GM19240 (cell line): ENCODE data around the gene MPO.

ENCODE experiments used
- DNase-seq: peaks from one replicate; pipeline ENCODE4 v3.0.0; 2011; ENCODE audit warnings: low spot score; ENCODE audit not compliant: insufficient read length

MPO gene

DNA sequence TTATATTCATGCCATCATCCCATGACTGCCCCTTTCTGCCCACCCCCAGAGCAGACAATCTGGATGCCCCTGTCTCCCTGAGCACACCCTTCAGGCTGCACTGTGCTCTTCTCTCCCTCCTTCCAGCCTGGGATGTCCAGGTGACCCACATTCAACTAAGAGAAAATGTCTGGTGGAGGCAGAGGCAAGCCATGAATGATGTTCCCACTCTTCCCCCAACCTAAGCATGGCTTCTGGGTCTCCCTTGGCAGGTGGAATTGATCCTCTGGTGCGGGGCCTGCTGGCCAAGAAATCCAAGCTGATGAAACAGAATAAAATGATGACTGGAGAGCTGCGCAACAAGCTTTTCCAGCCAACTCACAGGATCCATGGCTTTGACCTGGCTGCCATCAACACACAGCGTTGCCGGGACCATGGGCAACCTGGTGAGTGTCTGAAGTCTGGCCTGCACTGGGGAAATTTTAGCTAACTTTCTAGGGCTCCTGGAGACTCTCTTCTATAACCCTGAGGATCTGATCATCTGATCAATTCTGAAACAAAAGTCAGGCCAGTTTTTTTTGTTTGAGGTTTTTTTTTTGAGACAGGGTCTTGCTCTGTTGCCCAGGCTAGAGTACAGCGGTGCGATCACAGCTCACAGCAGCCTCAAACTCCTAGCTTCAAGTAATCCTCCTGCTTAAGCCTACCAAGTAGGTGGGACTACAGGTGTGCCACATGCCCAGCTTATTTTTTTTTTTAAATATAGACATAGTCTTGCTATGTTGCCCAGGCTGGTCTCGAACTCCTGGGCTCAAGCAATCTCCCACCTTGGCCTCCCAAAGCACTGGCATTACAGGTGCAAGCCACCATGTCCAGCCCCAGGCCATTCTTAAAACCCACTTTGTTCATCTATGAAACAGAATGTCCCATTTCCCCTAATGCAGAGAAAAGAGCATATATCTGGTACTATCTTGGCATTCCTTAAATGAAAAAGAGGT is 14.5 kb downstream of the MPO start:
- DNase-seq = no peak

DNA sequence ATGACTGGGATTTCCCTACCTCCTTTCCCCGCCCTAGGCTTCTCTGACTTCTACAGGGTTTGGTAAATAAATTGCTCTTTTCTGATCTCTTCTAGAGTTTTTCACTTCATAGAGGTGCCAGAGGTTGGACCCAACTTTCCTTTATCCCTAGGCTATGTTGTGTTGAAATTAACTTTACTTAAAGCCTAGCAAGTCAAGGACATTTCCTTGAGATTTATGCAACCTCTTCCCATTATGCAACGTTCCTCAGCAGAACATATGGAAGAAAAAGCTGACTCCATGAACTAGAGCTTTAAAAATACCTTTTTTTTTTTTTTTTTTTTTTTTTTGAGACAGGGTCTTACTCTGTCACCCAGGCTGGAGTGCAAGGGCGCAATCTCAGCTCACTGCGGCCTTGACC is 15.5 kb downstream of the MPO start:
- no peak for DNase-seq

DNA sequence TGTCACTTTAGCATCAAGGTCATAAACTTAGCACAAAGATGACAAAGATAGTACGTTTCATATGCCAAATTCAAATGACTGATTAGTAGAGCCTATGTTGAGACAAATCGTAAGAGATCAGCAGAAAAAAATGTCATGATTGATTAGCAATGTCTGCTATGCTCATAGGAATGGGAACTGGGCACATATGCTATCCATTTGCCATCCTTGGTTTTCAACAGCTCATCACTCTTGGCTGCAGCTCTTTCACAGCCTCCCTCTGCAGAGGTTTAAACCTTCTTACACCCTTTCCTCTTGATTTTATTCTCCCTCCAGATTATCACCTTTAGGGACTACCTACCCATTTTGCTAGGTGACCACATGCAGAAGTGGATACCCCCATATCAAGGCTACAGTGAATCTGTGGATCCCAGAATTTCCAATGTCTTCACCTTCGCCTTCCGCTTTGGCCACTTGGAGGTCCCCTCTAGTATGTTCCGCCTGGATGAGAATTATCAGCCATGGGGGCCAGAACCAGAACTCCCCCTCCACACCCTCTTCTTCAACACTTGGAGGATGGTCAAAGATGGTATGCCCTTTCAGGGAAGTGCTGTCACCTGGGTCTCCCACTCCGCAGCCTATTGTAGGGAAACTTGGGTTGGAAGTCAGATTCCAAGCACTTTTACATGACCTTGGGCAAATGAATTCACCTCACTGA is 16.2 kb downstream of the MPO start:
- no peak for DNase-seq

DNA sequence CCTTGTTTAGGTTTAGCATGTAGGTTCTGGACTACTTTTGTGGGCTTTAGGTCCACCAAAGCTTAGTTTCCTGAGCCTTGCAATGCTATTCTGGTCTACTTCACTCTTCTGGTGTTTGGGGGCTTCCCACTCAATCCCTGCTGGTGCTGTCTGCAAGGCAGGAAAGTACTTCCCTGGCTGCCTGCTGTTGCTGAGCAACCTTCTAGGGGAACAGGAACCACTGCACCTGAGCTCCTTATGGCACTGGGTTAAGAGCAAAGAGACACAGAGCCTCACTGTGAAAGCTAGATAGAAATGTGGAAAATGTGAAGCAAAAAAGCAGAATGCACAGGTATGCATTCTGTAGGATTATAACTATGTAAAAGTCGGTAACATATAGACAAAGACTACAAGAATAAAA is 17.0 kb downstream of the MPO start:
- no peak for DNase-seq

DNA sequence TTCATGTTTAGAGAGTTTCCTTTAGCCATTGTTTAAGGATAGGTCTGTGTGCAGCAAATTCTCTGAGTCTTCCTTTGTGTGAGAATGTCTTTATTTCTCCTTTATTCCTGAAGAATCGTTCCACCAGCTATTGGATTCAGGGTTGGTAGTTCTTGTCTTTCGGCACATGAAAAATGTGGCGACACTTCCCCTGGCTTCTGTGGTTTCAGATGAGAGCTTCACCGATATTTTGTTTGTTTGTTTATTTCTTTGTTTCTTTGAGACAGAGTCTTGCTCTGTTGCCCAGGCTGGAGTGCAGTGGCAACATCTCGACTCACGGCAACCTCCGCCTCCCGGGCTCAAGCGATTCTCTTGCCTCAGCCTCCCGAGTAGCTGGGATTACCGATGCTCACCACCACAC is 18.6 kb downstream of the MPO start:
- no peak for DNase-seq

DNA sequence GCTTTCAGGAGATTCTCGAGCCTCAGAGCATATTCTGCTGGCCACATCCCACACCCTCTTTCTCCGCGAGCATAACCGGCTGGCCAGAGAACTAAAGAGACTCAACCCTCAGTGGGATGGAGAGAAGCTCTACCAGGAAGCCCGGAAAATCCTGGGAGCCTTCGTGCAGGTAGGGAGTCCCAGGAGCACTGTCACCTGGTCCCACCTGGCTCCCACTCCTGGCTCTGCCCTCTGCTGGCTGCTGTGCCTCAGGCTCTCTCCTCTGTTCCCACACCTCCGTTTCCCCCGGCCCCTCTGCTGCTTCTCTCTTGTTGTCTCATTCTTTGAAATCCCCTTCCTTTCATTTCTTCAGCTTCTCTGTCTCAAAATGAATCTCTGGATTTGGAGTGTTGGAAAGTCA is 25.9 kb downstream of the MPO start:
- DNase-seq = no peak

DNA sequence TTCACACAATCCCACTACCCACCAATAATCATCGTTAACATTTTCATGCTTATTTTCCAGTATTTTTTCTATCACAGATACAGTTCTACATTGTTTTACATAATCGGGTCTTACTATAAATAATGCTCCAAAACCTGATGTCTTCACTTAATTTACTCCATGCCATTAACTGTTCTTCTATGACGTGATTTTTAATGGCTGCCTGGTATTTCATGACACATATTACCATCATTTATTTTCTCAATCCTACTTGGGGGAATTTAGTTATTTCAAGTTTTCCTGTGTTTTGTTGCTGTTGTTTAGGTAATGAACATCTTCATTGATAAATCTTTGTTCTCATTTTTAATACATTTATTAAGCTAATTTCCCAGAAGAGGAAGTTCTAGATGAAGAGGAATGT is 27.7 kb downstream of the MPO start:
- DNase-seq = no peak

DNA sequence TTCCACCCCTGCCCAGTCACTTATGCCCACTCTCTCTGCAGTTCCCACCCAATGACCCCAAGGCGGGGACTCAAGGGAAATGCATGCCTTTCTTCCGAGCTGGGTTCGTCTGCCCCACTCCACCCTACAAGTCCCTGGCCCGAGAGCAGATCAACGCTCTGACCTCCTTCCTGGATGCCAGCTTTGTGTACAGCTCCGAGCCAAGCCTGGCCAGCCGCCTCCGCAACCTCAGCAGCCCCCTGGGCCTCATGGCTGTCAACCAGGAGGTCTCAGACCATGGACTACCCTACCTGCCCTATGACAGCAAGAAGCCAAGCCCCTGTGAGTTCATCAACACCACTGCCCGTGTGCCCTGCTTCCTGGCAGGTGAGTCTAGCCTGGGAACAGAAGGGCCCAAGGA is 28.6 kb downstream of the MPO start:
- DNase-seq = no peak

DNA sequence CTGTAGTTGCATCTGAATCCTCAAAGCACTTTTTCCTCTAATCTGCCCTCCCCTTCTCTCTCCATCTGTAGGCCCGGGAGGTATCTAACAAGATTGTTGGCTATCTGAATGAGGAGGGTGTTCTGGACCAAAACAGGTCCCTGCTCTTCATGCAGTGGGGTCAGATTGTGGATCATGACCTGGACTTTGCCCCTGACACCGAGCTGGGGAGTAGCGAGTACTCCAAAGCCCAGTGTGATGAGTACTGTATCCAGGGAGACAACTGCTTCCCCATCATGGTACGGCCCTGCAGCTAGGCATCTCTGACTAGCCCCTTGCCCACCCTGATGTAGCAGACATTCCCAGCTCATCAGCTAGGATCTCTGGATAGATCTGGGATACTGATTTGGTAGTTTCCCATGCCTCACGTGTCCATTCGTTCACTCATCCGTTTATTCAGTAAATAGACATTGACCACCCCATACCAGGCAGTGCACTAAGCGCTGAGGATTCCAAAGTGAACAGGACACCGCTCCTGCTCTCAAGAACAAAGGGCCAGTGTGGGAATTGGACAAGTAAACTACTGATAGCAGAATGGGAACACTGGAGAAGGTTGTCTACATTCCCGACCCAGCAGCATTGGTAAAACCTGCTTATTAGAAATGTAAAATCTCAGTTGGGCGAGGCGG is 30.3 kb downstream of the MPO start:
- DNase-seq = no peak

DNA sequence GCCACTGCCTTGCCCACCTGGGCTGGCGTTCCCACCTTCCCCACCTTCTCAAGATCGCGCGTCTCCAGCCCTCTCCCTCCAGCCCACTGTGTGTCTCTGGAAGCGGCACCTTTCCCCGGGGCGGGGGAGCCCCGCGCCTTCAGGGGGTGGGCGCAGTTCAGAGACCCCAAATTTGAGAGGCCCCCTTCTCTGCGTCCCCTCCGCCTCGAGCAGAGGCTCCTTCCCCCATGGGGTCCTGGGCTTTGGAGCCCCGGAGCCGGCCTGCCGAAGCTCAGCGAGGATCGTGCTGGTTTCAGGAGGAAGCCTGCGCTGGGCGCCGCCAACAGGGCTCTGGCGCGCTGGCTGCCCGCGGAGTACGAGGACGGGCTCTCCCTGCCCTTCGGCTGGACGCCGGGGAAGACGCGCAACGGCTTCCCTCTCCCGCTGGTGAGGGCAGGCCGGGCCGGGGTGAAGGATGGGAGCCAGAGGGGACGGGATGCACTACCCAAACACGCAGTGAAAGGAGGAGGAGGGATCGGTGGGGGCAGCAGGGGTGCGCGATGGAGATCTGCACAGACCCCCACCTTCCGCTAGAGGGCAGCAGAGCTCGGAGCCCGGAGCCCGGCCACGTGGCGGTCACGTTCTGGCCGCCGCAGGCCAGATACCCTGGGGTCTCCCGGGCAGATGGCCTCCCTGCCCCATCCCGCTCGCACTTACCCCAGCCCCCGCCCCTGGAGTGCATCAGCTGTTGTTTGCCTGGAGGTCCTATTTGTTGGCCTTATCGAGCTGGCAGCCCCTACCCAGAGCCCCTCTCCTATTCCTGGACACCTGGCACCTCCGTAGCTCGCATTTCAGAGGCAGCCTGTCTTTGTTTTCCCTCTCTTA is 31.2 kb downstream of the MPO start:
- peak; percentile 85 for DNase-seq

DNA sequence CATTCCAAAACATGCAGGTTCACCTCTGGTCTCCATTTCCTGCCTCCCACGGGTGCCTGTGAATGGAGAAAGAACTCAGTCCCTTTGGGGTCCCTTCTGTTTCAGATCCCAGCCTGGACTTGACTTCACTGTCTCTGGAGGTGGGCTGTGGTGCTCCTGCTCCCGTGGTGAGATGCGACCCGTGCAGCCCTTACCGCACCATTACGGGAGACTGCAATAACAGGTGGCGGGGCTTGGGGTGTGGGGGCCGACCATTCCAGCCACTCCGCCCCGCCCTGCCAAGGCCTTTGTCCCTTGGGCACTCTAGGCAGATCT is 31.8 kb downstream of the MPO start:
- DNase-seq = no peak

DNA sequence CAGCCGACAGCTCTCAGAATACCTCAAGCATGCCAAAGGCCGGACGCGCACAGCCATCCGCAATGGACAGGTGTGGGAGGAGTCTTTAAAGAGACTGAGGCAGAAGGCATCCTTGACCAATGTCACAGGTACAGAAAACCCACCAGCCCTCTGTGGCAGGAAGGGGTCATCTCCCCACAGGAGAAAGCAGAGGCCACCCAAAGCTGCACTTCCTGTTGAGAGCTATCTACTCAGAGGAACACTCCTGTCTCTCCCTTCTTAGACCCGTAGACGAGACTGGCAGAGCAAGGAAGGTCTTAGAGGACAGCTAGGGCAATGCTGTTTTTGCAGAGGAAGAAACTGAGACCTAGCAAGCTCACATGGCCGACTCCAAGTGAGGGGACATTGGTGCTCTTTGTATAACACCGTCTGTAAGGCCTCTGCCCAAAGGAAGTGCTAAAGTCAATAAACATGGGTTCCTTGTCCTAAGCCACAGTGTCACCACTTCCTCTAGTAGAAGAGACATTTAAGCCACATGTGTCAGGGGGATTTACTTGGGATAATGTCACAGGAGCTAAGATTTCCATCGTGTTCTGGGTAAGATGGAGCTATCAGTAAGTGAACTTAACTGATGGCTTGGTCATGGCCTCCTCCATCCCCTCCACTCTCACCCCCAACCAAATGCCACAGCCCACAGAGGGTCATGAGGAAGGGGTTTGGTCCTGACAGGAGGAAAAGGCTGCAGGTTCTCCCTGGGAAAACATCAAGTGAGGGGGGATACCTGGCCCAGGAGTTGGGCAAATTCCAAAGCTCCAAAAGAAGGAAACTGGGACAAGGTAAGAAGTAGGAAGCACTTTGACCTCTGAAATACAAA is 33.0 kb downstream of the MPO start:
- DNase-seq = no peak

DNA sequence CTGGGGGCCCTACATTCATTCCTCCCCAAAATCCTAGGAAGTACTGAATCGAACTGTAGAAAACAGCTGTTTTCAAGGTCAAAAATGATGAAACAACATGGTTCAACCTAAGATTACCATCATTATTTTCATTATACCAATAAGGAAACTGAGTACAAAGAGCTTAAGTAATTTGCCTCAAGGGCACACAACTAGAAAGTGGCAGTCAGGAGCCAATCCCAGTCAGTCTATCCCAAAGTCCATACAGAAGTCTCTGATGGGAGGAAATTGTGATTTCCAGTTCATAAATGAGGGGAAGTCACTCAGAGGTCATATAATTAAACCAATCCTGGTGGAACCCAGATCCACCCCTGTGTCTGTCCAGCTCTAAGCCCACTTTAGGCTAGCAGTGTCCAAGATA is 34.0 kb downstream of the MPO start:
- DNase-seq = no peak

DNA sequence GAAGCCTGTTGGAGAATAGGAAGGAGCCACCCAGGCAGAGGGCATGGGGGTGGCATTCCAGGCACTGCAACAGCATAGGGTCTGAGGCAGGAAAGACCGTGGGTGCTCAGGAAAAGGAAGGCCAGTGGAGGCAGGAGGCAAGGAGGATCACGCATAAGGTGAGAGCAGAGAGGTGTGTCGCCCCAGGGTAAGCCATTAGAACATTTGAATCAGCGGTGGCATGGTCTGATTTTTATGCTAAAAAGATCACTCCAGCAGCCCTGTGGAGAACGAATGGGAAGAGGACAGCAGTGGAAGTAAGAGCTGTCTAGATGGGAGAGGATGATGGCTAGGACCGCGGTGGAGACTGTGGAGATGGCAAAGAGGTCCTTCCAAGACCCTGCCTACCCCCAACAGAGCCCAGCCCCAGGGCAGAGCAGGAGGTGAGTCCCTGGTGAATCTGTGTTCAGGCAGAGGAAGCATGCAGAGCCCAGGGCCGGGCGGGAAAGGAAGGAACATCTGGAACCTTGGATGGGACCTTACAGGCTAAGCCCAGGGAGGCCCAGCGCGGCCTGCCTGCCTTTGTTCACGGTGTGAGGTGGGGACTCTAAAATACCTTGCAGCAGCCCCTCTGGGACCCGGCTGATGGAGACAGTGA is 34.5 kb downstream of the MPO start:
- no peak for DNase-seq

DNA sequence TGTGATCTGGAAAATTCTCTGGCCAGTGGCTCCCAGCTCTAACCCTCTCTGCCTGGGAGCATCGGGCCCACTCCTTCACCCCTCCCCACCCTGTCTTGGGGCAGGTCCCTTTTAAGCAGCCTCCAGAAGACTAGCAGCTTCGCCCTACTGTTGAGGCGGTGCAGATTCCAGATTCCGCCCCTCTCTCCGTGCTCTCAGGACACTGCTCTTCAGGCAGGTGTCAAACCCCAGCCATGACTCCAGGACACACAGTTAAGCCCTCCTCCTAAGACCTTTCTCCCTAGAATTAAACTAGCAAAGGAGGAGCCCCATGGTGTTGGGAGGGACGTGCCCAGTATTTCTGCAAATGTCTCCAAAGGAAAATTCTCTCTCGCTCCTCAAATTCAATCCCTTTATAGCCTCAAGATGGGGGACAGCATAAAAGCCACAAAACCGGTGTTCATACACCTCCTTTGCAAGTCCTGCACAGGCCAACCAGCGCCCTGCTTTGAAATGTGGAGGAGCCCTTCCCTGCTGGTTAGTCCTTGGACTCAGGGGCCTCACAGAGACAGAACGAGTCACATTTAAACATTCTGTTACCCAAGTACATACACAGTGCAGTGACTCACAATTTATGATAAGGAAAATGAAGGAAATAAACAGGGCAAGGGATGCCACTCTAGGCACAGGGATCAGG is 35.2 kb downstream of the MPO start:
- no peak for DNase-seq

DNA sequence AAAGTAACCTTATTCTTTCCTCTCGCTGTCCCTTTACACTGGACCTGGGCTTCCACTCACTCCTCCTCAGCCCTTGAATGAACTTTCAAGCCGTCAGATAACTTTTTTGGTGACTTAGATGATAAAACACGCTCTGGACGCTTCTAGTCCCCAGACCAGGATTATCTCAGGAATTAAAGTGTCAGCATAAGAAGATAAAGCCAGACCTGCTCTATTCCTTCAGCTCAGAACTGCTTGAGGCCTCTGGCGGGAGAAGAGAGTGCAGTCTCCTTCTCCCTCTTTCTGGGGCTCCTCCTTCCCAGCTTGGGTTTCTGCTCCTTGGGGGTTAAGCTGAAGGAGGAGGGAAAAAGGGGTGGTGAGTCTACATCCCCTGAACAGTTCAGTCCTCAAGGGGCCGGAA is 35.8 kb downstream of the MPO start:
- DNase-seq = no peak

DNA sequence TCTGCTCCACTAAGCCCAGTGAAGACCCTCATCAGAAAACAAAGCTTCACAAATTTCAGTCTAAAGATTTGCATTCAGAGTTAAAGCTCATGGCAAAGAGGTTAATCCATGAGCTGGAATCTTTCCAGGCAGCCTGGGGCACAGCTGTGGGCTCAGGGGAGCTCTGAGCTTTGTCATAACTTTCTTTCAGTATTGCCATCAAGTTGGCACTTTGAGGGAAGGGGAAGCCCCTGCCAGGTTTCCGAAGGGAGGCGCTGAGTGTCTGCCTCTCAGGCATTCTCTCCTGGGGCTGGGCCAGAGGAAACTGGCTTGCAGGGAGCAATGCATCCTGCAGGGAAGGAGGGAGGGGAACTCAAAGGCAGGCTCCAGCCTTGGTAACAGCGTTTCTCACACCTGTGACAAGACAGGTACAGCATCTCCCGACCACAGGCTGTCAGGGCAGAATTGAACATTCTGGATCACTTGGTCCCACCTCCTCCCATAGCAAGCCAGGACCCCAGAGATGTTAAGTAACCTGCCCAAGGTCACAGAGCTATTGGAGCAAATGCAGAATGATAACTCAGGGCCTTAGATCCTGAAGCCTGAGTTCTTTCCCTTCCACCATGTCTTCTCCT is 38.5 kb downstream of the MPO start:
- DNase-seq = no peak

DNA sequence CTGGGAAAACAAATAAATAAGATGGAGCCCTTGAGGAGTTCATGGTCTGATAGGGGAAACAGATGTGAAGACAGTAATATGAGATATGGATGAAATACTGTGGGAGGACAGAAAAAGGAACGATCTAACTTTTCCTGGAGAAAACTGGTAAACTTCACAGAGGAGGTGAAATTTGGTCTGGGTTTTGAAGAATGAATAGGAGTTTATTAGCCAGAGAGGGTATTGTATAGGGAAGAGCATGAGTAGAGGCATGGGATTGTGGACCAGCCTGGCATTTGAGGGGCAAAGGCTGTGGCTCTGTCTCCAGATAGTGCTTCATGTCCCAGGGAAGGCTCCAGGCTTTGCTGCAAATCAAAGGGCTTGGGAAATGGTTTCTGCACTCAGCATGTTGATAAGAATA is 40.7 kb downstream of the MPO start:
- DNase-seq = no peak

DNA sequence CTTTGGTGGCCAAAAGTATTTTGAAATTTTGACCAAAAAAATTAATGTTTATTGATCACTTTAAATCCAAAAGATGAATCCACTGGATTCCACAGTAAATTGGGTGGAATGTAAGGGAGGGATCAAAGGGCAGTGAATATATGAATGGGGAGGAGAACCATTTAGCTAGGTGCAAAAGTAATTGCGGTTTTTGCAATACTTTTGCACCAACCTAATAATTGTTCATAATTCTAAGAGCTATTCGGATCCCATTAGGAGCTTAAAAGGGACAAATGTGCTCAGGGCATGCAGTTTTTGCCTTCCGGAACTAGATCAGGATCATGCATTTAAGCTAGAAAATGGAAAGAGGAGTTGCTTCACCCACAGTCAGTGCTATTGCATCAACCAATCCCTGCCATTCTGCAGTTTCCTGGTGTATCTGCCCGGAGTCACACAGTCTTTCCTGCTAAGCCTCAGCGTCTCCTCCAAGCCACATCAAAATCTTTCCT is 42.5 kb downstream of the MPO start, which contains the start of gene LPO:
TSS of gene LPO (plus strand) at position 438 of the 488 bp plus-strand sequence. CDS start 4,396 bp downstream, outside the sequence.
- DNase-seq = no peak
